ENCODE measurements around the gene CYP19A1. TPM values are rescaled to one million over a fixed set of nuclear protein-coding genes. Genes with fewer than 3 reads are reported as not detected.
A peak's percentile ranks its signal among the peaks of the same experiment; 100 is the strongest.

The CYP19A1 gene
- total RNA-seq, 2 experiments from 2014 or later: not detected

DNA sequence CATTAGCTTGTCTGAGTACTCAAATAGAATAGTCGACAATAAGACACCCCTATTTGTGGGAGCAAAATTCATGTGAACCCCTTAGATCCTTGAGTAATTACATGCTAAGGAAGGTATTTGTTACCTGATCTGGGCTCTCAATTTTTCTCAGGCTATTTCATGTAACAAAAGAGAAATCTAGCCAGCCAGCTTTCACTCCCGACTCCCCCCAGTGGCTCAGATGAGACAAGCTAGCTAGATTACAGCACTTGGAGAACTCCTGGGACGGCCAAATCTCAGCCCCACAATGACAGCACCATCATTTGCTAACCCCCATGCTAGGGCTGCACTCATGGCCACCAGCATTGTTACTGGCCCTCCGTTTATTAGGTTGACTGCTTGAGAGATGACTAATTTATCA, 44.4 kb upstream of the CYP19A1 start:
- Mint-ChIP-seq H3K36me3 (ENCODE audit: low read depth) (no peaks in the 10 kb centered on the region), H3K4me1 (ENCODE audit: low read depth) (no peaks in the 10 kb centered on the region), H3K4me3 (no peak overlapping the region), H3K27me3 (peaks cover 10% of the 10 kb centered on the region), H3K27ac (no peak overlapping the region), H3K9me3 (no peaks in the 10 kb centered on the region)
- ChIA-PET POLR2A (no interaction called here), CTCF (interaction anchor here (1.0 to 1.2 kb wide), 3 partner anchors 30 to 220 kb away, joined by 3 to 9 read pairs (median 3); no protein-coding TSS in a partner anchor)
- TF ChIP-seq, protein P1, sequence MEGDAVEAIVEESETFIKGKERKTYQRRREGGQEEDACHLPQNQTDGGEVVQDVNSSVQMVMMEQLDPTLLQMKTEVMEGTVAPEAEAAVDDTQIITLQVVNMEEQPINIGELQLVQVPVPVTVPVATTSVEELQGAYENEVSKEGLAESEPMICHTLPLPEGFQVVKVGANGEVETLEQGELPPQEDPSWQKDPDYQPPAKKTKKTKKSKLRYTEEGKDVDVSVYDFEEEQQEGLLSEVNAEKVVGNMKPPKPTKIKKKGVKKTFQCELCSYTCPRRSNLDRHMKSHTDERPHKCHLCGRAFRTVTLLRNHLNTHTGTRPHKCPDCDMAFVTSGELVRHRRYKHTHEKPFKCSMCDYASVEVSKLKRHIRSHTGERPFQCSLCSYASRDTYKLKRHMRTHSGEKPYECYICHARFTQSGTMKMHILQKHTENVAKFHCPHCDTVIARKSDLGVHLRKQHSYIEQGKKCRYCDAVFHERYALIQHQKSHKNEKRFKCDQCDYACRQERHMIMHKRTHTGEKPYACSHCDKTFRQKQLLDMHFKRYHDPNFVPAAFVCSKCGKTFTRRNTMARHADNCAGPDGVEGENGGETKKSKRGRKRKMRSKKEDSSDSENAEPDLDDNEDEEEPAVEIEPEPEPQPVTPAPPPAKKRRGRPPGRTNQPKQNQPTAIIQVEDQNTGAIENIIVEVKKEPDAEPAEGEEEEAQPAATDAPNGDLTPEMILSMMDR (IDR thresholded peaks at IDR 0.05): no peak
- intact Hi-C loops (cut with micrococcal nuclease): loop anchor here (5.0 kb wide), 1 partner anchor 220 kb away; no protein-coding TSS in a partner anchor
- no peak for ATAC-seq
- peak; percentile 11 for DNase-seq

DNA sequence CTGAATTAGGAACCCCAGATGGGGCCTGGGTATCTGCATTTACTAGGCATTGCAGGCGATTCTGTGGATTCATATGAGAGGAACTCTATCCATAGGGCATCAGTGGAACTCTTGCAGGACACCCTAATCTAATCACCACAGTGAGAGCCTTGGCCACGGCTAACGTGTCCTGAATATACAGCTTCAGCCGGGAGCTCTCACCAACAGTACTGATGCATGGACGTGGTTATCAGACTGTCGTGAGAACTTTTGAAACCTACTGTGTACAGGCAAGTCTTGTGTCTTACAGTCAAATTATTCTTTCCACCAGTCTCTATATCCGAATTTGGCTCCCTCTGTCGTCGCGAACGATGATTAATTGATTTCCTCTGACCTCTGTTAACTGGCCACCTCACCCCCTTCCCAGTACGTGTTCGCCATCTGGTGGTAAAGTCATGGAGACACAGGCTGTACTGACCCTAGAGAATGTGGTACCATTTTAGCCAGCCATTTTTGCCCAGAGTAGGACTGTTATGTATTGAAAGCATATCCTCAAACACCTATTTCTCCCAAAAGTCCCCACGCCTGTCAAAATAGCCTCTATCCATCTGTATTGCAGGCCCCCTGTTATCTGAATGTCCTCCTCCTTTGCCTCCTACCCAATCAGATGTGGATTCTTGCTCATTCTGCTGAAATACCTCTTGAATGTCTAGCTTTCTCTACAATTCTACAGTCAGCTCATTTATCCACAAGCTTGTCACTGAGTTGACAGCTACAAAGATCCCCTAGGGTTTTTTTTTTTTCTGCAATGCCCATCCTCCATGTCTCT, 42.8 kb upstream of the CYP19A1 start:
- Mint-ChIP-seq H3K27me3 (peaks cover 10% of the 10 kb centered on the region), H3K9me3 (no peaks in the 10 kb centered on the region), H3K27ac (no peak overlapping the region), H3K36me3 (ENCODE audit: low read depth) (no peaks in the 10 kb centered on the region), H3K4me1 (ENCODE audit: low read depth) (no peaks in the 10 kb centered on the region), H3K4me3 (no peak overlapping the region)
- CTCF ChIA-PET: interaction anchor here (0.6 to 2.6 kb wide), 10 partner anchors 12 to 219 kb away, joined by 3 to 11 read pairs (median 4); no protein-coding TSS in a partner anchor
- DNase-seq (peak; percentile 61), ATAC-seq (peak; percentile 90)
- POLR2A ChIA-PET: no interaction called here
- intact Hi-C loops (cut with micrococcal nuclease): loop anchor here (5.0 kb wide), 1 partner anchor 219 kb away; no protein-coding TSS in a partner anchor
- TF ChIP-seq, protein P1 (IDR thresholded peaks at IDR 0.05): peak; percentile 68

DNA sequence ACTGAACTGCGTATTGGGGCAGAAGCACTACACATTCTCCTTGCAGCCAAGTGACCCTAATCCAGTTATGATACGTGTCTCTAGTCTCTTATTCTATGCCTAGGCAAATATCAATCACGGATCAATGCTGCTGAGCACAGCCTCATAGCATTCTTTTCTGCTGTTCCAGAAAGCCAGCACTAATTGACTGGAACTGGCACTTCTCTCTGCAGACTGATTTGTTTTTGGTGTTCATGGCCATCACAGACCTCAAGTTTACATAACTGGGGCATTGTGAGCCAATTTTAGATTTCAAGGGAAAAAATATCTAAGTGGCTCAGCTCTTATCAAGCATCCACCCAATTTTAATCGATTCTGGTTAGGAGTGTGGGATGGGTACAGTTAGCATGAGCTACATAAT, 41.0 kb upstream of the CYP19A1 start:
- H3K27me3 Mint-ChIP-seq: peaks cover 10% of the 10 kb centered on the region

DNA sequence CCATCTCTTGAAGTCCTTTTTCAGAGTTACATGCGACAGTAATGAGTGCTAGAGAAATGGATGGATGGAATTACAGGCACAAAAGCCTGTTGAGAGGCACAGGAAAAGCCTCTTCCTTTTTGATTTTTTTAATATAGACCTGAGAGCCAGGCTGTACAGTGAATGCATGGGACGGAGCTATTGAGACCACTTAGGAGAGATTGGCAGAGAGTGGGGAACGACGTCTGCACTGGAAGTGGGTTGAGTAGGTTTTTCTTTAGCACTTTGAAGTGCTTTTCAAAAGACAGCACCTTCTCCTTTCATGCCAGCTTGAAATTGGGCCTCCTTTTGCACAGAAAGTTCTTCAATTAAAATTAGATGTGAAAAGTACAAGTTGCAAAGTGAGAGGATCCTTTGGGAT, 40.0 kb upstream of the CYP19A1 start:
- H3K4me1 Mint-ChIP-seq (ENCODE audit: low read depth): no peaks in the 10 kb centered on the region

More for the DNA sequence above, 41.0 kb upstream of the CYP19A1 start:
- Mint-ChIP-seq H3K36me3 (ENCODE audit: low read depth) (no peaks in the 10 kb centered on the region), H3K4me3 (no peak overlapping the region), H3K27ac (no peak overlapping the region), H3K4me1 (ENCODE audit: low read depth) (no peaks in the 10 kb centered on the region), H3K9me3 (no peaks in the 10 kb centered on the region)
- DNase-seq: no peak
- ChIA-PET POLR2A (no interaction called here), CTCF (interaction anchor here (2.0 kb wide), 1 partner anchor 216 kb away, joined by 6 read pairs; no protein-coding TSS in a partner anchor)
- no peak for ATAC-seq
- TF ChIP-seq, protein P1 (IDR thresholded peaks at IDR 0.05): no peak
- intact Hi-C loops (cut with micrococcal nuclease): no loop called here

More for the DNA sequence above, 40.0 kb upstream of the CYP19A1 start:
- no peaks in the 10 kb centered on the region for H3K9me3 Mint-ChIP-seq
- H3K36me3 Mint-ChIP-seq (ENCODE audit: low read depth): no peaks in the 10 kb centered on the region
- DNase-seq: no peak
- CTCF ChIA-PET: interaction anchor here (0.9 to 2.0 kb wide), 2 partner anchors 71 to 215 kb away, joined by 3 to 6 read pairs; no protein-coding TSS in a partner anchor
- ATAC-seq: no peak
- intact Hi-C loops (cut with micrococcal nuclease): no loop called here
- H3K27ac Mint-ChIP-seq: no peak overlapping the region
- POLR2A ChIA-PET: no interaction called here
- H3K4me3 Mint-ChIP-seq: no peak overlapping the region
- peaks cover 10% of the 10 kb centered on the region for H3K27me3 Mint-ChIP-seq
- TF ChIP-seq, protein P1 (IDR thresholded peaks at IDR 0.05): no peak

All from activated CD8-positive, alpha-beta T cell treated with anti-CD3 and anti-CD28 coated beads for 36 hours (primary cell).